GM13976 (cell line): Measurements from ENCODE around the gene ARHGAP6.
"Not testable (repeated sequence)": the region's sequence is repeated elsewhere in the genome, so short reads cannot be mapped to it uniquely, and the experiment has no call there.

Experiments
- DNase-seq: peaks from one replicate; pipeline ENCODE4 v3.0.0; 2012; ENCODE audit warnings: low spot score
- in situ Hi-C: fragments of 300-500 bp; cut with MboI; formaldehyde crosslinking; loops from one replicate; pipeline ENCODE4 v1.12.0; 2022; ENCODE audit warnings: low sequenced_read_pairs, mixed read lengths, inconsistent platforms; ENCODE audit not compliant: unreplicated experiment
- TF ChIP-seq, protein P1 (sequence below): IDR thresholded peaks from 2 replicates; pipeline ENCODE4 v1.5.1; 2012; ENCODE audit warnings: borderline replicate concordance, mild to moderate bottlenecking; ENCODE audit not compliant: insufficient read depth; ENCODE audit errors: extremely low read depth, missing control alignments, control extremely low read depth

Gene ARHGAP6

DNA sequence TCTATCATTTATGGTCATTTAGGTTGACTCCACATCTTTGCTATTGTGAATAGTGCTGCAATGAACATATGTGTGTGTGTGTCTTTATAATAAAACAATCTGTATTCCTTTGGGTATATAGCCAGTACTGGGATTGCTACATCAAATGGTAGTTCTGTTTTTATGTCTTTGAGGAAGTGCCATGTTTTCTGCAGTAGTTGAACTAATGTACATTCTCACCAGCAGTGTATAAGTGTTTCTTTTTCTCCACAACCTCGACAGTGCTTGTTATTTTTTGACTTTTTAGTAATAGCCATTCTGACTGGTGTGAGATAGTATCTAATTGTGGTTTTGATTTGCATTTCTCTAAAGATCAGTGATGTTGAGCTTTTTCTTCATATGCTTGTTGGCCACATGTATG lies 80.5 kb downstream of the ARHGAP6 start:
- in situ Hi-C loops = no loop called here
- TF ChIP-seq, protein P1, sequence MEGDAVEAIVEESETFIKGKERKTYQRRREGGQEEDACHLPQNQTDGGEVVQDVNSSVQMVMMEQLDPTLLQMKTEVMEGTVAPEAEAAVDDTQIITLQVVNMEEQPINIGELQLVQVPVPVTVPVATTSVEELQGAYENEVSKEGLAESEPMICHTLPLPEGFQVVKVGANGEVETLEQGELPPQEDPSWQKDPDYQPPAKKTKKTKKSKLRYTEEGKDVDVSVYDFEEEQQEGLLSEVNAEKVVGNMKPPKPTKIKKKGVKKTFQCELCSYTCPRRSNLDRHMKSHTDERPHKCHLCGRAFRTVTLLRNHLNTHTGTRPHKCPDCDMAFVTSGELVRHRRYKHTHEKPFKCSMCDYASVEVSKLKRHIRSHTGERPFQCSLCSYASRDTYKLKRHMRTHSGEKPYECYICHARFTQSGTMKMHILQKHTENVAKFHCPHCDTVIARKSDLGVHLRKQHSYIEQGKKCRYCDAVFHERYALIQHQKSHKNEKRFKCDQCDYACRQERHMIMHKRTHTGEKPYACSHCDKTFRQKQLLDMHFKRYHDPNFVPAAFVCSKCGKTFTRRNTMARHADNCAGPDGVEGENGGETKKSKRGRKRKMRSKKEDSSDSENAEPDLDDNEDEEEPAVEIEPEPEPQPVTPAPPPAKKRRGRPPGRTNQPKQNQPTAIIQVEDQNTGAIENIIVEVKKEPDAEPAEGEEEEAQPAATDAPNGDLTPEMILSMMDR = no peak
- DNase-seq = no peak

DNA sequence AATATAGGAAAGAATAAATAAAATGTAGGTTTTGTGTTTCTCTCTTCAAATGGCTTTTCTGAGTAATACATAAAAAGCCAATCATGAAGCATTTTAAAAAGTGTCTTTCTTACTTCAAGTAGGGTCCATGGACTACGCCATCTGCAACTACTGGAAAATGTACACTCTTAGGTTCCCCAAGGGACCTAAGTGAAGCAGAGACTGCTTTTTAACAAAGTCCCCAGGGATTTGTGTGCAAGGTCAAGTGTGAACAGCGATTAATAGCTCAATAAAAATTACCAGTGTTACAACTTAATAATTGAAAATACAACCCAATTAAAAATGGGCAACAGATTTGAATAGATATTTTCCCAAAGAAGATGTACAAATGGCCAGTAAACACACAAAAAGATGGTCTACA lies 84.9 kb downstream of the ARHGAP6 start:
- in situ Hi-C loops = no loop called here
- DNase-seq = no peak
- TF ChIP-seq, protein P1 = no peak

DNA sequence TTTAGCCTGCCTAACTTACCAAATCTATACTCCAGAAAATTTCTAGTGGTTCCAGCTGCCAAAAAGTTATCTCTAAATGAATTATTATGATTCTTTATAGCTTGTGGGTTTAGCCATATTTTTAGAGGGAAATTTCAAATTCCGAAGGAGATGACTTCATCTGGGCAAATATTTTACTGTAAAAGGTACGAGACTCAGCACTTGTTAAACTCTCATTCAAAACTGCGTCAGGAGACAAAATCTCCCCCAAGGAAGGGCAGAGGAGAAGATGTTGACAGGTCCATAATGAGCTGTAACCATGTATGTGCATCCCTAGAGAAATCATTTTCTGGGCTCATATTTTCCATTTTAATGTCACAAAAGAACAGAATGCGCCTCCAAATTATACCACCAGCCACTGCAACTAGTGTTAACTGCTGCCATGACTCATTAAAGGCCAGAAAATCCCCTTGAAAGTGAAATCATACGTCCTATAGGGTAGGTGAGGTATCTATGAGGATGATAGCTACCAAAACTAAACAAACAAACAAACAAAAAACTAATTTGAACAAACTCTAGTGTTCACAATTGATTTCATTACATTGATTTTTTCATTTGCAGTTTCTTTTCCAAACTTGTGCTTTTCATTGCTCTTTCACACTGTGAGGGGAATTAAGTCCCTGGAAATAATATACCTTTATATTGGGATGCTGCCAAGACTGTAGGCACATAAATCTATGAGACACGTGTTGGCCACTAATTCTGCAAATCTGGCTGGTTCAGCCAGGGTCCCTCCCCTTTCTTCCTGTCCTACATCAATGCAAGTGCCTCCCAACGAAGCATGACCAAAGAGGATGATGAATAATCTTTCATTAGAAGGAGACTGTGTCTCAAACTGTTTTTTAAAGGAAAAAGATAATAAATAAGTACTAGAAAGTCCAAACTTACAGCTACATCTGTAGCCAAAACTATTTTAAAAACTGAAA lies 85.8 kb downstream of the ARHGAP6 start:
- DNase-seq = no peak
- in situ Hi-C loops = no loop called here
- TF ChIP-seq, protein P1 = no peak

DNA sequence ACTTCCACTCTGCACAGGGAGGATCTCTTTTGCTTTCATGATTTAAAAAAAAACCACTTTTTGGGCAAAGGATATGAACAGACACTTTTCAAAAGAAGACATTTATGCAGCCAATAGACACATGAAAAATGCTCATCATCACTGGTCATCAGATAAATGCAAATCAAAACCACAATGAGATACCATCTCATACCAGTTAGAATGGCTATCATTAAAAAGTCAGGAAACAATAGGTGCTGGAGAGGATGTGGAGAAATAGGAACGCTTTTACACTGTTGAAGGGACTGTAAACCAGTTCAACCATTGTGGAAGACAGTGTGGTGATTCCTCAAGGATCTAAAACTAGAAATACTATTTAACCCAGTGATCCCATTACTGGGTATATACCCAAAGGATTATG lies 87.4 kb downstream of the ARHGAP6 start:
- in situ Hi-C loops = not testable (repeated sequence)

DNA sequence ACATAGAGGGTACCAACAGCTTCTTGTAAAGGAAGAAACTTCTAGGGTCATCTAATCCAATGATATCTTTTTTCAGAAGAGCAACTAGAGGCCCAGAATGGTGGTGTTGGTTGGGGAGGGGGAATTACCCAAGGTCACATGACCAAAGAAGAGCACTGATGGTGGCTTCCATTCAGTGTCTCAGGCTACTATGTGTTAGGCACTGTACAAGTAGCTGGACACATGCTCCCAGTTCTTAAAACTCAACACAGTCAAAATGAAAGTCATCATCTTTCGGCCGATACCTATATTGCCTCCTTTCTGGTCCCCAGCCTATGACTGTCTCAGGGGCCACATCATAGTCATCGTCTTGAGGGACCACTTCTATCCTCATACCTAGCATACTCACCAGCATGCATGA lies 88.1 kb downstream of the ARHGAP6 start:
- no peak for DNase-seq
- TF ChIP-seq, protein P1 = no peak
- in situ Hi-C loops = no loop called here

More for the DNA sequence above, 87.4 kb downstream of the ARHGAP6 start:
- DNase-seq = not testable (repeated sequence)

DNA sequence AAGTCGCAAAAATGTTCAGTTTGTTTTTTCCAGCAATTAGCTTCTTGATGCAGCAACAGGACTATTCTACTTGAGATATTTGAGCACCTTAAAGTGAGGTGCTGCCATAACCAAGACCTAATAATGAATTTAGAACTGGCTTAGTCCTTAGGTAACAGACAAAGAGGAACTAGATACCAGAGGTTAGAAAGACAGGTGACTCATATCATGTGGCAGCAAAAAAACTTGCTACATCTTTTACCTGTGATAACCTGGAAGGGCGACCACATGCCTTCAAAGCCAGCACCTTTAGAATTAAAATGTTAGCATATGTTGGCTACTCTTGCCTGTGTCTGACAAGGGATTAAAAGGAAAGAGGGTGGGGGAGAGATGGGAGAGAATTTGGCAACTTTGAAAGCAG lies 90.4 kb downstream of the ARHGAP6 start:
- in situ Hi-C loops = no loop called here
- no peak for DNase-seq
- TF ChIP-seq, protein P1 = no peak

DNA sequence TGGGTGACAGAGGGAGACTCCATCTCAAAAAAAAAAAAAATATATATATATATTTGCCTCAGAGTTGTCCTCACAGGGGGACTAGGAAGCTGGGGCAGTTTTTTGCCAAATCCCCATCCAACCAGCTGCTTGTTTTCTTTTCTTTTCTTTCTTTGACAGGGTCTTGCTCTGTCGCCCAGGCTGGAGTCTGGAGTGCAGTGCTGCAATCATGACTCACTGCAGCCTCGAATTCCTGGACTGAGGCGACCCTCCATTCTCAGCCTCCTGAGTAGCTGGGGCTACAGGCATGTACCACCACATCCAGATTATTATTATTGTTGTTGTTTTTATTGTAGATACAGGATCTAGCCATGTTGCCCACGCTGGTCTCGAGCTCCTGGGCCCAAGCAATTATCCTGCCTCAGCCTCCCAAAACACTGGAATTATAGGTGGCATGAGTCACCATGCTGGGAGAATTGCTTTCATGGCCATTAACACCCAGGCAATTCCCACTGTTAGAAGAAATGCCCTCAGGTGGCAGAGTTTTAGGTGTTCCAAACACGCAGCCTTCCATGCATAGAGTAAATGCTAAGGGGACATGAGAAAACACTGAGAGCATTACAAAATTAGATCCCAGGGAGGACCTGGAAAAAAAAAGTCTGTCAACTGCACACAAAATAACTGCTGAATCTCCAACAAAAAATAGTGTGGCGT lies 98.0 kb downstream of the ARHGAP6 start:
- TF ChIP-seq, protein P1 = no peak
- in situ Hi-C loops = no loop called here
- DNase-seq = no peak
